Testis (tissue), 3 donors: ENCODE measurements around the gene TEX28. TPM values are rescaled to one million over a fixed set of nuclear protein-coding genes. Genes with fewer than 3 reads are reported as not detected.
"Not testable (repeated sequence)": the region's sequence is repeated elsewhere in the genome, so short reads cannot be mapped to it uniquely, and the experiment has no call there.

ENCODE experiments used
- DNase-seq: peaks from one replicate; pipeline ENCODE4 v3.0.0-alpha.2; 2019
- H3K27ac ChIP-seq, 2 donors: fragments of 200-600 bp; sonication (generic); one replicate each; pipeline ENCODE4 v1.5.1; 2019
- H3K27me3 ChIP-seq: fragments of 200-600 bp; sonication (generic); one replicate; pipeline ENCODE4 v1.5.1; 2019
- H3K36me3 ChIP-seq: fragments of 200-600 bp; sonication (generic); one replicate; pipeline ENCODE4 v1.5.1; 2017; ENCODE audit warnings: low read depth; ENCODE audit errors: missing control alignments
- H3K4me1 ChIP-seq: fragments of 200-600 bp; sonication (generic); one replicate; pipeline ENCODE4 v1.5.1; 2019
- H3K4me3 ChIP-seq, 2 donors: fragments of 200-600 bp; sonication (generic); one replicate each; pipeline ENCODE4 v1.5.1; 2017 to 2019
- H3K9me3 ChIP-seq: fragments of 200-600 bp; sonication (generic); one replicate; pipeline ENCODE4 v1.5.1; 2017
- CTCF ChIP-seq, 3 experiments: fragments of 450-650 bp in 2 of 3; fragments of 200-600 bp in 1 of 3; sonication (generic) in 1 of 3; IDR thresholded peaks; one replicate each; pipeline ENCODE4 v1.5.1; 2016 to 2019; ENCODE audit warnings: antibody characterized with exemption in 3 of 3, mild to moderate bottlenecking in 2 of 3, moderate library complexity in 1 of 3
- POLR2A ChIP-seq: fragments of 450-650 bp; IDR thresholded peaks from one replicate; pipeline ENCODE4 v1.6.1; 2017; ENCODE audit warnings: antibody characterized with exemption, mild to moderate bottlenecking, moderate library complexity
- WGBS, 2 donors: methylation state at CpG; one replicate each; pipeline ENCODE4 v1.1.5; 2018; 5-methylcytosine and 5-hydroxymethylcytosine counted together
- intact Hi-C: fragments of 100-400 bp; cut with DNase I; formaldehyde crosslinking; loops from one replicate; pipeline ENCODE4 v1.15.1; 2023; ENCODE audit warnings: low total_unique reads
- polyA plus RNA-seq: library from polyadenylated mRNA; stranded (reverse); fragments of 350-450 nt; fragmentation: Illumina TruSeq; extraction: RNeasy Lipid Tissue Mini Kit (QIAGEN cat#74804); gene quantifications from one replicate; pipeline ENCODE4 v1.2.3, GENCODE V29; 2014; ENCODE audit warnings: low read depth, low replicate concordance; ENCODE audit not compliant: insufficient read depth
- total RNA-seq, 2 donors: library from RNA; depleted of rRNA; stranded (reverse); fragments of >200 nt; gene quantifications; one replicate each; pipeline ENCODE4 v1.2.3, GENCODE V29; 2016

Gene TEX28
- total and polyA plus RNA-seq, 3 donors from 2014 or later: 4.2 to 9.0 (median 6.4) TPM

- Histone ChIP-seq H3K27me3 (no peaks in the 10 kb centered on the region), H3K4me1 (no peaks in the 10 kb centered on the region), H3K4me3 (no peak overlapping the region), H3K27ac (no peak overlapping the region), H3K36me3 (no peaks in the 10 kb centered on the region), H3K9me3 (no peaks in the 10 kb centered on the region)
- intact Hi-C loops: no loop called here
- WGBS, 2 donors: 56 to 76% methylated on average over 4 to 7 of the region's 7 CpGs
- DNase-seq: no peak
- TF ChIP-seq CTCF (IDR thresholded peaks at IDR 0.05): no peak
- no peak for TF ChIP-seq POLR2A
These were observed 3.4 kb upstream of the TEX28 start for GRCh38 chrX:154298312-154298711.

GRCh38 chrX:154296731-154297130, 1.8 kb upstream of the TEX28 start:
- Histone ChIP-seq H3K27ac (no peak overlapping the region), H3K36me3 (no peaks in the 10 kb centered on the region), H3K4me3 (no peak overlapping the region), H3K4me1 (no peaks in the 10 kb centered on the region), H3K9me3 (no peaks in the 10 kb centered on the region), H3K27me3 (no peaks in the 10 kb centered on the region)
- TF ChIP-seq CTCF (IDR thresholded peaks at IDR 0.05): no peak
- TF ChIP-seq POLR2A: no peak
- no peak for DNase-seq
- WGBS, 2 donors: 42 to 78% methylated on average over 9 to 18 of the region's 18 CpGs
- intact Hi-C loops: no loop called here

- peak within 1 kb of the TSS in 1 of 2 donors; percentile 41 for H3K27ac ChIP-seq
- intact Hi-C loops: no loop called here
- H3K4me1 ChIP-seq: no peaks in the 10 kb centered on the region
- peak within 1 kb of the TSS in 1 of 2 donors; percentile 15 for H3K4me3 ChIP-seq
- H3K36me3 ChIP-seq: no peaks in the 10 kb centered on the region
- 83 to 84% methylated on average over 17 to 20 of the region's 37 CpGs for WGBS, 2 donors
- H3K9me3 ChIP-seq: no peaks in the 10 kb centered on the region
- DNase-seq: no peak
- no peaks in the 10 kb centered on the region for H3K27me3 ChIP-seq
- TF ChIP-seq CTCF (IDR thresholded peaks at IDR 0.05) (no peak), POLR2A (no peak)
These were observed 863 bp upstream of the TEX28 start, which contains the start of gene TKTL1 for GRCh38 chrX:154295664-154296310. Gene TKTL1 (plus strand): TSS chrX:154295795. CDS start chrX:154295860, 65 bp downstream.

- WGBS, 2 donors: no CpG with 5 or more reads among the region's 10 CpGs
These were observed 8.5 kb downstream of the TEX28 start for GRCh38 chrX:154286406-154286805.

GRCh38 chrX:154284489-154285338, 10.2 kb downstream of the TEX28 start:
- H3K36me3 ChIP-seq, H3K4me1 ChIP-seq, H3K4me3 ChIP-seq, H3K27me3 ChIP-seq, H3K27ac ChIP-seq, DNase-seq, H3K9me3 ChIP-seq, intact Hi-C loops: not testable (repeated sequence)
- no CpG with 5 or more reads among the region's 23 CpGs for WGBS, 2 donors

More at GRCh38 chrX:154286406-154286805, 8.5 kb downstream of the TEX28 start:
- intact Hi-C loops, H3K9me3 ChIP-seq, H3K4me3 ChIP-seq, H3K27ac ChIP-seq, H3K36me3 ChIP-seq, H3K4me1 ChIP-seq, H3K27me3 ChIP-seq, DNase-seq: not testable (repeated sequence)

GRCh38 chrX:154269245-154269644, 25.7 kb downstream of the TEX28 start:
- H3K4me1 ChIP-seq, H3K27ac ChIP-seq, DNase-seq, H3K9me3 ChIP-seq, H3K36me3 ChIP-seq, intact Hi-C loops, H3K4me3 ChIP-seq, H3K27me3 ChIP-seq: not testable (repeated sequence)
- no CpG with 5 or more reads among the region's 3 CpGs for whole genome bisulfite sequencing, 2 donors

- WGBS, 2 donors: no CpG with 5 or more reads among the region's 6 CpGs
- H3K27ac ChIP-seq, H3K4me3 ChIP-seq, DNase-seq, H3K36me3 ChIP-seq, H3K9me3 ChIP-seq, H3K4me1 ChIP-seq, H3K27me3 ChIP-seq, intact Hi-C loops: not testable (repeated sequence)
These were observed 31.9 kb downstream of the TEX28 start for GRCh38 chrX:154263072-154263471.

GRCh38 chrX:154258711-154259110, 36.2 kb downstream of the TEX28 start:
- intact Hi-C loops, H3K27me3 ChIP-seq, H3K4me3 ChIP-seq, DNase-seq, H3K27ac ChIP-seq, H3K36me3 ChIP-seq, H3K4me1 ChIP-seq, H3K9me3 ChIP-seq: not testable (repeated sequence)
- WGBS, 2 donors: no CpG with 5 or more reads among the region's 10 CpGs

- H3K4me1 ChIP-seq, intact Hi-C loops, H3K9me3 ChIP-seq, DNase-seq, H3K36me3 ChIP-seq, H3K27me3 ChIP-seq, H3K4me3 ChIP-seq, H3K27ac ChIP-seq: not testable (repeated sequence)
- no CpG with 5 or more reads among the region's 17 CpGs for WGBS, 2 donors
These were observed 37.6 kb downstream of the TEX28 start, which contains the start of gene OPN1MW3 for GRCh38 chrX:154257282-154257681. Gene OPN1MW3 (plus strand): TSS chrX:154257582. CDS start chrX:154257620, 38 bp downstream.
